ENCODE results near the gene KRT84.
"Not testable (repeated sequence)": the region's sequence is repeated elsewhere in the genome, so short reads cannot be mapped to it uniquely, and the experiment has no call there.

KRT84 gene

DNA sequence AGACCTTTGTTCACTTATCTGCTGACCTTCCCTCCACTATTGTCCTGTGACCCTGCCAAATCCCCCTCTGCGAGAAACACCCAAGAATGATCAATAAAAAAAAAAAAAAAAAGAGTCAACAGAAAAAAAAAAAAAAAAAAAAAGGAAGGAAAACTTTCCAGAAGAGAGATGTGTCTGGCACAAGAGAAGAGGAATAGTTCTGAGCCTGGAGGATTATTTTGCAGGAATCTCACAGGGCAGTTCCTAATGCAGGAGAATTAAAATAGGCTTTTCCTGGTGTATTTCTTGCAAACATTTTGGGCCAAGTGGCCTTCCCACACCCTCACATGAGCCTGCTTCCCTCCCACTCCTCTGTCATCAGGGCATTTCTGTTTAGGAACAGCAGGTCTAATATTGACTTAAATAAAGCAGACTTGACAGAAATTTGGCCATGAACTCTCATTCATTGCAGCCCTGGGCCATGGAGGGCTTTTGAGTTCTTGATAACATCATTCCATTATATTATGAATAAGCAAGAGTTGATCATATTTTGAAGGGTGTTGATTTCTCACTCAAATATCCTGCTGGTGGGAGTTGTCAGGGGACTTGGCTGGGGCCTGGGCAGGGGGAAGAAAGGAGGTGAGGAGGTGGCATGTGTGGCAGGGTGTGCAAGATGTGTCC, 25.3 kb upstream of the KRT84 start:
- not testable (repeated sequence) for DNase-seq

- no peak for DNase-seq
Observed at GRCh38 chr12:52407918-52408317, 22.5 kb upstream of the KRT84 start.

DNA sequence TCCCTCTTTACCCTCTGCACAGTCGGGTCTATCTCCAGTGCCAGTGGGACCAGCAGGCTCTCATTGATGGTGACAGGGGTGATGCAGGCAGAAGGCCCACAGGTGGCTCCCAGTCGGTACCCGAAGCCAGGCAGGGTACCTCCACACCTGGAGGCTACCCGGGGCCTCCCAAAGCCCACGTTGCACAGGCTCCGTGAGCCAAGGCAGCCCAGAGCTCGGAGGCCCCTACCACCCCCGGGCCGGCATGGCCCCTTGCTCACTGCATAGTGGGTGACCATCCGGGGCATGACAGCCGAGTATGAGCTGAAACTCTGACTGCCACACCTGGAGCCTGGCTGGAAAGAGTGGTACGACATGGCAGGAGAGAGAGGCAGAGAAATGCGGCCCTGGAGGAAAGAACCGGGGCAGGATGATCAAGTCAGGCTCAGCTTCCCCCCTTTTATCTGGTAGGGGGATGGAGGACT, 20.5 kb upstream of the KRT84 start, which contains the start of gene KRT82:
TSS of gene KRT82 (minus strand) at position 414 of the 464 bp plus-strand sequence. CDS start at position 356, 58 bp downstream.
- DNase-seq = no peak

DNA sequence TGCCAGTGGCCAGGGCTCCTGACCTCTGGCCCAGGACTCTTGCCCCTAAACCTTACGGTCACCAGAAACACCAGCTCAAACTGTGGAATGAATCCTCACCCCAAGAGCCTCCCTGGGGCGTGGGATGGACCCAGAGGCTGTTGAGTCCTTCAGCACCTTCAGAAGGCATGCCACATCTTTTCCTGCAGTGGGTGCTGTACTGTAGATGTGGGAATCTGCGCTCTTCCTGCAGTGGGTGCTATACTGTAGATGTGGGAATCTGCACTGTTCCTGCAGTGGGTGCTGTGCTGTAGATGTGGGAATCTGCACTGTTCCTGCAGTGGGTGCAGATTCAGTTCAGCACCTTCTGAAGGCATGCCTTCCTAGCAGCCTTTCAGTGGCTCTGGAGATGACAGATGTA, 19.5 kb upstream of the KRT84 start:
- DNase-seq = no peak

DNA sequence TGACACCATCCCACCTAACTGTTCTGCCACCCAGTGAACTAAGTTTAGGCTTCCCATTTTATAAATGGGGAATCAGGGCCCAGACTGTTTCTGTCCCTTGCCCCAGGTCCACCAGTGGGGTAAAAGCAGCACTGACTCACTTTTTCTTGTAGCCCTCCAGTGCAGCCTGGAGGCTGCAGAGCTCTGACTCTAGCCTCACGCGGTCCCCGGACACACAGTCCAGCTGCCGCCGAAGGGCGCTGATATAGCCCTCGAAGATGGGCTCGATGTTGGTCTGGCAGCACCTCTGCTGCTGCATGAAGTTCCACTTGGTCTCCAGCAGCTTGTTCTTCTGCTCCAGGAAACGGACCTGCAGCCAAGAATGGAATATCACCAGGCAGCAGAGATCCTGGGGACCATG, 18.1 kb upstream of the KRT84 start:
- DNase-seq = no peak

DNA sequence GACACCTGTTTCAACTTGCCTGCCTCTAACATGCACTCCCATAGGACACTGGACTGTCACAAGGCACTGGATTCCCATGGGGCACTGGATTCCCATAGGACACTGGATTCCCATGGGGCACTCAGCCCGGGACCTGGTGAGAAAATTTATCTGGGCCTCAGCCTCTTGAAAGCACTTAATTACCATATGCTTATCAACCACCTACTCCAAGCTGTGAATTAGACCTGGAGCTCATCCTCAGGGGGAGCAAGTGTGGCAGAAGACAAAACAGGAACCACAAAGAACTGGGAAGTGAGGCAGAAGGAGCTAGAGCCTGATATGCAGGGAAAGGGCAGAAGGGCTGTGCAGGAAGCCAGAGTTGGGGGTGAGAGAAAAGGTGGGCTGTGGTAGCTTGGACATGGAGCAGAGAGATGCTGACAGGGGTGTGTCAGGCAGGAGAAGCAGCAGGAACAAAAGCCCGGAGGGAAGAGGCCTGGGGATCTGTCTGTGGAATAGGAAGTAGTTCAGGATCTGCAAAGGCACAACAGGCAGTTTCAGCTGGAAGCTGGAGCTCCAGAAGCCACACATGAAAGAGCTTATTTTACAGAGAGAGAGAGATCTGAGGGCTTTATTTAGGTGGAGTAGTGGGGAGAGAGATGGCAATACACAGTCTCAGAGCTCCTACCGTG, 17.6 kb upstream of the KRT84 start:
- DNase-seq = no peak

- no peak for DNase-seq
Observed at GRCh38 chr12:52402377-52402776, 16.9 kb upstream of the KRT84 start.

DNA sequence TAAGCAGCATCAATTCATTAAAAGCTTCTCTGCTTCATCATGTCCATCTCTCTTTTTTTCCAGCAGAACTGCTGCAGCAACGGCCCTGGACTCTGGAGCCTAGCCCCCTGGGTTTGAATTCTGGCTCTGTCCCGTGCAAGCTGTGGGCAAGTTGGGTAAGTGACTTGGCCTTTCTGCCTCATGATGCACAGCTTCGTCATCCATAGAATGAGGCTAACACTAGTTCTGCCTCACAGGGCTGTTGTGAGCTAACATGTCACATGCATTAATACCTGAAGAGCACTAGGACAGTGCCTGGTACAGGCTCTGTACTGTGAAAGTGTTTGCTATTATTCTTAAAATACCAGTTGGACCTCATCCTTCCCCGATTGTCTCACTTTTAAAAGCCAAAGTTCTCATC, 16.5 kb upstream of the KRT84 start:
- no peak for DNase-seq

GRCh38 chr12:52401526-52401925, 16.1 kb upstream of the KRT84 start:
- no peak for DNase-seq

- no peak for DNase-seq
Observed at GRCh38 chr12:52400906-52401305, 15.5 kb upstream of the KRT84 start.

- DNase-seq = no peak
Observed at GRCh38 chr12:52399756-52400155, 14.3 kb upstream of the KRT84 start.

- DNase-seq = no peak
Observed at GRCh38 chr12:52398176-52398575, 12.7 kb upstream of the KRT84 start.

DNA sequence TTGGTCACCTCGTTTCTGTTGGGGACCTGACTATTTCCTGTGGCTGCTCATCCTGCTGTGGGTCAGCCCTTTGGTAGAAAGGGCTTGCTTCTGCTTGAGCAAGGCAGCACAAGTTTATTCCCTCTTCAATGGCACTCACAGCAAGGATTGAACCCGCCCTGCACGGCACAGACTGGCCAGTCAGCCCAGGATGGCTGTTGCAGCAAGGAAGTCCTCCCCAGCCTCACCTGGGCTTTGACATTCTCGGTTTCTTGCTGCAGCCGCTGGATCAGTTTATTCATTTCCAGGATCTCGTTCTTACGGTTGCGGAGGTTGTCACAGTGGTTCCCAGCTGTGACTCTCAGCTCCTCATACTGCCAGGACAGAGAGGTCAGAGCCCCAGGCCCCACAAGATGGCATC, 11.2 kb upstream of the KRT84 start:
- DNase-seq = no peak

DNA sequence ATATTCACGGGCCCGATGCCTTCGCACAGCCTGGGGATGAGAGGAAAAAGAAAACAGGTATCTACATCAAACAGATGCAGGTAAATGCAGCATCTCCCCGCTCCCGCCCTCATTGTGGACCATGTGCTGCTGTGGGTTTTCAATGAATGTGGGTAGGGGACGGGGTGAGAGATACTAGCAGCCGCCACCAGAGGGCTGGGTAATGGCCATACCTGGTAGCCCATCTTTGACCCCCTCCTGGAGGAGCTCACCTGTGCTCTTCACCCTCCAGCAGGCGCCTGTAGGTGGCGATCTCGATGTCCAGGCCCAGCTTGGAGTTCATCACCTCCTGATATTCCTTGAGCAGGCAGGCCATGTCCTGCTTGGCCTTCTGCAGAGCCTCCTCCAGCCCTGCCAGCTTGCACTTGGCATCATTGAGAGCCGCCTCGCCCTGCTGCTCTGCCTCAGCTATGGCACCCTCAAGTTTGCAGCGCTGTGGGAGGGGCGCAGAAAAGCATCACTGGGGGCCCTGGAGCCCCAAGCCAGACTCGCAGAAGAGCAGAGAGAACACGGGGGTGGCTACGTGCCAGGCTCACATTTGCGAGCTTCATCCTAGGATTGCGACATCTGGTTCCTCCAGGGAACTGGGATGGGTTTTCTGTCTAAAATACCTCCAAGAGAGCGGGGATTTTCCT, 10.4 kb upstream of the KRT84 start:
- no peak for DNase-seq

- DNase-seq = no peak
Observed at GRCh38 chr12:52394836-52395405, 9.5 kb upstream of the KRT84 start.

- DNase-seq = no peak
Observed at GRCh38 chr12:52392465-52393007, 7.1 kb upstream of the KRT84 start.

DNA sequence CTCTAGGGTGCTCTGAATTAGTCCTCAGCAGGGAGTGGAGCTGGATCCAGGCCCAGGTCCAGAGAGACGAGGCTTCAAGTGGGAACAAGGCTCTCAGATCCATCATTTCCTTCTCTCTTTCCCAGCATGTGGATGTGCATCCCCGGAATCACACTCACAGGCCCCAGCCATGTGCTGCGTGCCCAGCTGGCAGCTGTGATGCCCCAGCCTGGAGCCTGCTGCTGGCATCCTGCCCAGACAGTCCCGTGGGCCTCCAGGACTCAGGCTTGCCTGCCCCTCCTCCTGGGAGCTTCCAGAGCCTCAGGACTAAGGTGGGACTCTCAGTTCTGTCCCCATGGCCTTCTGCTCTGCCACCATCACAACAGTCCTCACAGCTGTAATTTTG, 6.2 kb upstream of the KRT84 start:
- DNase-seq = no peak

GRCh38 chr12:52390739-52391617, 5.5 kb upstream of the KRT84 start:
- no peak for DNase-seq

DNA sequence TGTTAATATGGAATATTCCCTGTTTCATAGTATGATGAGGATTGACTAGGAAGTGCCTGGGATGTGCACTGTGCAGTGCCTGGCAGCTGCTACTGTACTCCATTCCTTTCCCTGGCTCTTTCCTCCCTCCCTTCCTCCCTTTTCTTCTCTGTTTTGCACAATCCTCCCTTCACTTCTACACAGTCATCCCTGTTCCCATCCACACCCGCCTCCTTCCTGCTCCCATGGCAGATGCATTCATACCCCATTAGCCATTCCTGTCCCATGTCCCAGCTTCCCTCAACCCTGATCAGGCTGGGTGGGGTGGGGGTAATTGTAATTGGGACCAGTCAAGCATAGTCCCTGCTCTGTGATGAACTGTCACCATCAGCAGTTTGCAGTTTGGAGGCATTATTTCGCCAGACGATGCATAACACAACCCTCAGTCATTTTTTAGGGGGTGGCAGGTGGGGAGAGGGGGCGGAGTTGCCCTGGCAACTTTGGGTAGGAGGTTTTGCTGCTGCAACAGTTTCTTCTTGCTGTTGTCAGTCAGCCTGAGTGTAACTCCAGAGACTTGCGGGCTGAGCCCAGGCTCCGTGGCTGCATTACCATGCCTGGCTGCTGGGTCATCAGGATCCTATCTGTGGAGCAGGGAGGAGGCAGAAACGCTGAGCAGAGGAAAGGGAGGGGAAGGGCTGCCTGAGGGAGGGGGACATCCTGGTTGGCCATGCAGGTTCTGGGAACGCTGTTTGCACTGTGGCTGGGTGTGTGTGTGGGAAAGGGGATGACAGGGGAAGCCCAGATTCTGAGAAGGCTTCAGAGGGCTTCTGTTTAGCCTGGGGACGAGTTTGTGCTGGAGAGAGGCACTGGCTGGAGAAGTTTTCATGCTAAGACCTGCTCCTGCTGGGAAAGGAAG, 4.1 kb upstream of the KRT84 start:
- no peak for DNase-seq

DNA sequence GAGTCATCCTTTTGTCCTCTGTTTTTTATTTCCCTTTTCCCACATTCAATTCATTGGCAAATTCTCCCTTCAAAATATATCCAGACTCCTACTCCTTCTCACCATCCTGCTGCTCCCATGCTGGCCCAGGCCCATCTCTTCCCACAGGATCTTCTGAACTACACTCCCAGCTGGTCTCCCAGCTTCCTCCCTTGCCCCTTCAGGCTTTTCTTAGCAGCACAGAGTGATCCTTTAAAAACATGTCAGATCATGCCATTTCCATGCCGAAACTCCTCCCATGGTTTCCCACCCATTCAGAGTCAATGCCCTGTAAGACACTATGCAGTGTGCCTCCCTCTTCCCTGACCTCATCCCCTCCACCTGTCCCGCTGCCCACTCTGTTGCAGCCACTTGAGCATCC, 2.4 kb upstream of the KRT84 start:
- DNase-seq = no peak

DNA sequence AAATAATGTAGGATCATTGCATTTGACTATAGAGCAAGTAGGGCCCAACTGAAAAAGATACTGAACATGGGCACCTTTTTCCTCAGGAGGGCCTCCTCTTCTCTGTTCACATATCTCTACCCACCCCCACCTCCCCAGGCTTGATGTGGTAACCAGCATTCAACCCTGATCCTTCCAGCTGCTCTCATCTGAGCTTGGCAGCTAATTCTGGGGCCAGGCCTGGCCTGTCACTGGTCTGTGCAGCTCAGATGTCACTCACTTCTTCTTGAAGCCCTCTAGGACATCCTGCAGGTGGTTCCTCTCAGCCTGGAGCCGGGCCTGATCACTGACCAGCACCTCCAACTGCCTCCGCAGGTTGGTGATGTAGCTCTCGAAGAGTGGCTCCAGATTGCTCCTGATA, 2.1 kb downstream of the KRT84 start:
- no peak for DNase-seq

Measured in effector CD4-positive, alpha-beta T cell (primary cell).